Natural killer cell treated with Interleukin-12 subunit alpha and Interleukin-12 subunit beta and Interleukin-15 and Interleukin-18, amount 100 ng/mL, for 72 hours (primary cell): ENCODE measurements around the gene CFHR1. TPM values are rescaled to one million over a fixed set of nuclear protein-coding genes. Genes with fewer than 3 reads are reported as not detected.
"Not testable (repeated sequence)": the region's sequence is repeated elsewhere in the genome, so short reads cannot be mapped to it uniquely, and the experiment has no call there.

Source experiments
- ATAC-seq, 2 donors: fragments of 150-1000 bp; cut with Tn5 transposase in 1 of 2; sonication (Bioruptor Pico), chemical (Tn5 transposase) in 1 of 2; 2 replicates each; pipeline ENCODE4 v1.10.0; 2021
- DNase-seq: peaks from one replicate; pipeline ENCODE4 v3.0.0; 2022; ENCODE audit warnings: low spot score
- H3K27ac Mint-ChIP-seq, 2 donors: 1 replicate in 1 of 2; 2 replicates in 1 of 2; pipeline ENCODE4 v1.8.0; 2022; ENCODE audit warnings: mixed read lengths in 2 of 2, mild to moderate bottlenecking in 1 of 2, moderate library complexity in 1 of 2
- H3K27me3 Mint-ChIP-seq, 2 donors: 1 replicate in 1 of 2; 2 replicates in 1 of 2; pipeline ENCODE4 v1.8.0; 2022; ENCODE audit warnings: mixed read lengths in 2 of 2
- H3K36me3 Mint-ChIP-seq: one replicate; pipeline ENCODE4 v1.8.0; 2022; ENCODE audit warnings: mixed read lengths
- H3K4me1 Mint-ChIP-seq, 2 donors: 1 replicate in 1 of 2; 2 replicates in 1 of 2; pipeline ENCODE4 v1.8.0; 2022; ENCODE audit warnings: low read depth in 2 of 2, mixed read lengths in 2 of 2, mild to moderate bottlenecking in 1 of 2
- H3K4me3 Mint-ChIP-seq: one replicate; pipeline ENCODE4 v1.8.0; 2022; ENCODE audit warnings: mixed read lengths
- H3K9me3 Mint-ChIP-seq: 2 replicates; pipeline ENCODE4 v1.8.0; 2022; ENCODE audit warnings: mixed read lengths
- total RNA-seq, 2 donors: library from RNA; stranded (reverse); gene quantifications; one replicate each; pipeline ENCODE4 v1.2.3, GENCODE V29; 2022

The CFHR1 gene
- total RNA-seq, 2 donors from 2014 or later: not detected

- not testable (repeated sequence) for ATAC-seq, H3K36me3 Mint-ChIP-seq, H3K4me1 Mint-ChIP-seq, H3K27me3 Mint-ChIP-seq, H3K27ac Mint-ChIP-seq, DNase-seq, H3K4me3 Mint-ChIP-seq, H3K9me3 Mint-ChIP-seq
These were observed 30.3 kb downstream of the CFHR1 start for GRCh38 chr1:196849613-196850492.

- Mint-ChIP-seq H3K4me3 (no peak overlapping the region), H3K27me3 (no peaks in the 10 kb centered on the region), H3K36me3 (peaks cover 6% of the 10 kb centered on the region), H3K9me3 (peaks cover 8% of the 10 kb centered on the region), H3K4me1 (no peaks in the 10 kb centered on the region), H3K27ac (no peak overlapping the region)
- DNase-seq (no peak), ATAC-seq (no peak)
These were observed 36.5 kb downstream of the CFHR1 start for GRCh38 chr1:196856053-196856452.

DNA sequence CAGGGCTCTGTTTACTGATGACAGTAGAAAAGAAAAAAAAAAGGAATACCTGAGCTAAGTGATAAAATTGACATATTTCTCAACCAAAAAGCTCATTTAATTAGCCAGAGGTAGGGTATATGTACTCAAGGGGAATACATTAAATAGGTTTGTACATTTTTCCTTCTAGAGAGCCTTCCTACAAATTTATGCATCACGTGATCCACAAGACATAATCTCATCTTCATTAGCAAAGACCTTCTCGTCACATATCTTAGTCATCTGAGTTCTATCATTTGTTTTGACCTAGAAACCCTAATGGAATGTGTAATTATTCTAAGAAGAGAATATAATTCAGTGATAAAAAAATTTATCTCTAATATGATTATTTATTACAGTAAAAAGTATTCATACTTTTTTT is 37.7 kb downstream of the CFHR1 start:
- Mint-ChIP-seq H3K36me3 (peaks cover 6% of the 10 kb centered on the region), H3K4me3 (no peak overlapping the region), H3K9me3 (peaks cover 11% of the 10 kb centered on the region), H3K4me1 (no peaks in the 10 kb centered on the region), H3K27ac (no peak overlapping the region), H3K27me3 (no peaks in the 10 kb centered on the region)
- DNase-seq: no peak
- ATAC-seq: no peak

- Mint-ChIP-seq H3K36me3 (peaks cover 6% of the 10 kb centered on the region), H3K27ac (no peak overlapping the region), H3K9me3 (peaks cover 23% of the 10 kb centered on the region), H3K27me3 (no peaks in the 10 kb centered on the region), H3K4me1 (no peaks in the 10 kb centered on the region), H3K4me3 (no peak overlapping the region)
- ATAC-seq (no peak), DNase-seq (no peak)
These were observed 39.3 kb downstream of the CFHR1 start for GRCh38 chr1:196858811-196859210.

DNA sequence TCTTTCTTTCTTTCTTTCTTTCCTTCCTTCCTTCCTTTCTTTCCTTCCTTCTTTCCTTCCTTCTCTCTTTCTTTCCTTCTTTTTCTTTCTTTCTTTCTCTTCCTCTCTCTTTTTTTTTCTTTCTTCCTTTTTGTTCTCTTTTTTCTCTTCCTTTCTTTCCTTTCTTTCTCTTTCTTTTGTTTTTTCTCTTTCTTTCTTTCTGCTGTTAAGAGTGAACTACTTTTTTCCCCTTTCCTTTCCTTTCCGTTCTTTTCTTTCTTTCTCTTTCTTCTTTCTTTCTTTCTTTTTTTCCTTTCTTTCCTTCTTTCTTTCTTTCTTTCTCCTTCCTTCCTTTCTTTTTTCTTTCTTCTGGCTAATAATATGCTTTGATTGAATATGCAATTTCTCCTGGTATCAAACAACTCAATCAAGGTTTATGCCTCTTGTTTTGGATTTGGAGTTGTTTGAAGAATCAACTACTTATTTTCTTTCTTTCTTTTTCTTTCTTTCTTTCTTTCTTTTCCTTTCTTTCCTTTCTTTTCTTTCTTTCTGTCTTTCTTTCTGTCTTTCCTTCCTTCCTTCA is 40.9 kb downstream of the CFHR1 start:
- Mint-ChIP-seq H3K27ac (no peak overlapping the region), H3K27me3 (no peaks in the 10 kb centered on the region), H3K36me3 (peaks cover 12% of the 10 kb centered on the region), H3K4me3 (no peak overlapping the region), H3K4me1 (no peaks in the 10 kb centered on the region), H3K9me3 (peaks cover 29% of the 10 kb centered on the region)
- DNase-seq (no peak), ATAC-seq (no peak)

GRCh38 chr1:196861429-196861828 is 41.9 kb downstream of the CFHR1 start:
- Mint-ChIP-seq H3K4me3 (no peak overlapping the region), H3K27me3 (no peaks in the 10 kb centered on the region), H3K27ac (no peak overlapping the region), H3K9me3 (peaks cover 29% of the 10 kb centered on the region), H3K36me3 (peaks cover 12% of the 10 kb centered on the region), H3K4me1 (no peaks in the 10 kb centered on the region)
- DNase-seq (no peak), ATAC-seq (no peak)

GRCh38 chr1:196866974-196867373 is 47.4 kb downstream of the CFHR1 start:
- H3K36me3 Mint-ChIP-seq: peaks cover 5% of the 10 kb centered on the region
- no peak overlapping the region for H3K4me3 Mint-ChIP-seq
- no peak overlapping the region for H3K27ac Mint-ChIP-seq
- no peaks in the 10 kb centered on the region for H3K4me1 Mint-ChIP-seq
- DNase-seq (no peak), ATAC-seq (no peak)
- H3K9me3 Mint-ChIP-seq: peaks cover 21% of the 10 kb centered on the region
- no peaks in the 10 kb centered on the region for H3K27me3 Mint-ChIP-seq

- H3K4me1 Mint-ChIP-seq: no peaks in the 10 kb centered on the region
- no peak overlapping the region for H3K27ac Mint-ChIP-seq
- no peak for DNase-seq
- no peaks in the 10 kb centered on the region for H3K27me3 Mint-ChIP-seq
- H3K4me3 Mint-ChIP-seq: no peak overlapping the region
- no peaks in the 10 kb centered on the region for H3K36me3 Mint-ChIP-seq
- ATAC-seq: no peak
- H3K9me3 Mint-ChIP-seq: peaks cover 8% of the 10 kb centered on the region
These were observed 53.9 kb downstream of the CFHR1 start for GRCh38 chr1:196873385-196873784.

- Mint-ChIP-seq H3K36me3 (no peaks in the 10 kb centered on the region), H3K4me3 (no peak overlapping the region), H3K27me3 (no peaks in the 10 kb centered on the region), H3K27ac (no peak overlapping the region), H3K4me1 (no peaks in the 10 kb centered on the region), H3K9me3 (peaks cover 8% of the 10 kb centered on the region)
- DNase-seq (no peak), ATAC-seq (no peak)
These were observed 56.4 kb downstream of the CFHR1 start for GRCh38 chr1:196875935-196876334.

DNA sequence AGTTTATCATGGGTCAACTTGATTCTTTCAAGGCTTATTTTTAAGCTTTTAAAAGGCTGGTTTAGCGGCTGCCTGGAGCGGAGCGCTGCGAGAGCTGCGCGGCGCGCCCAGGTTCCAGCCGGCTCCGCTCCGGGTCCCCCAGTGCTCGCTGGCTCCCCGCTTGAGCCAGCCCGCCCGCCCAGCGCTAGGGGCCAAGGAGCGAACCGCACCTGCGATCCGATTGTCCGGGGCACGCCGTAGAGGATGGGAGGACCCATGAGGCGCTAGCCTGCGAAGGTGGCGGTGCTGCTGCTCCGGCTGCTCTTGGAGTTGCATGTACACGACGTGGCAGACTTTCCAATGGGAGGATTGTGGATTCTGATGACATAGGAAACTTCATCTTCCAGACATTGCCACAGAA is 58.4 kb downstream of the CFHR1 start:
- H3K27ac Mint-ChIP-seq: no peak overlapping the region
- H3K9me3 Mint-ChIP-seq: peaks cover 13% of the 10 kb centered on the region
- DNase-seq (no peak), ATAC-seq (no peak)
- H3K27me3 Mint-ChIP-seq: no peaks in the 10 kb centered on the region
- H3K4me3 Mint-ChIP-seq: no peak overlapping the region
- no peaks in the 10 kb centered on the region for H3K4me1 Mint-ChIP-seq
- no peaks in the 10 kb centered on the region for H3K36me3 Mint-ChIP-seq

Other genes with a start within 250 kb of the CFHR1 start
- gene KCNT2, start 211.3 kb upstream of the CFHR1 start, total RNA-seq: not detected
- gene CFH, start 167.7 kb upstream of the CFHR1 start, total RNA-seq: 1 to 10 TPM; 8.8 to 9.4 TPM
- not detected for gene CFHR3, start 44.9 kb upstream of the CFHR1 start, total RNA-seq
- gene CFHR4, start 68.3 kb downstream of the CFHR1 start, total RNA-seq: not detected
- gene CFHR2, start 124.0 kb downstream of the CFHR1 start, total RNA-seq: not detected
- gene CFHR5, start 157.8 kb downstream of the CFHR1 start, total RNA-seq: not detected
- gene F13B, start 247.5 kb downstream of the CFHR1 start, total RNA-seq: not detected